A549 (cell line): Measurements from ENCODE around the gene NRXN3.

Experiments used
- CHD2 ChIP-seq: fragments of 150-350 bp; IDR thresholded peaks from 2 replicates; pipeline ENCODE4 v1.6.1; 2014; ENCODE audit warnings: low read length; ENCODE audit not compliant: partially characterized antibody
- CTCF ChIP-seq: fragments of >200 bp; sonication (Bioruptor Twin); formaldehyde crosslinking; IDR thresholded peaks from 3 replicates; pipeline ENCODE4 v1.5.1; 2016
- EP300 ChIP-seq, 2 experiments: fragments of >200 bp; sonication (Bioruptor Twin); formaldehyde crosslinking; IDR thresholded peaks; 2 replicates in 1 of 2; 3 replicates in 1 of 2; pipeline ENCODE4 v1.6.1; 2016 to 2017
- HOXA7 ChIP-seq: fragments of 250-450 bp; sonication (Bioruptor Pico); IDR thresholded peaks from 2 replicates; pipeline ENCODE4 v1.5.0; 2020; ENCODE audit warnings: mild to moderate bottlenecking, moderate library complexity
- JUN ChIP-seq, 2 experiments: fragments of >200 bp; sonication (Bioruptor Twin); formaldehyde crosslinking; IDR thresholded peaks; 2 replicates in 1 of 2; 3 replicates in 1 of 2; pipeline ENCODE4 v1.6.1; 2016 to 2017
- JUNB ChIP-seq: fragments of >200 bp; sonication (Bioruptor Twin); formaldehyde crosslinking; IDR thresholded peaks from 2 replicates; pipeline ENCODE4 v1.6.1; 2016
- NPAS2 ChIP-seq: fragments of 250-450 bp; sonication (Bioruptor Pico); IDR thresholded peaks from 2 replicates; pipeline ENCODE4 v1.8.0; 2022; ENCODE audit warnings: mild to moderate bottlenecking, moderate library complexity, borderline replicate concordance
- NR3C1 ChIP-seq: fragments of >200 bp; sonication (Bioruptor Twin); formaldehyde crosslinking; IDR thresholded peaks from 3 replicates; pipeline ENCODE4 v1.6.1; 2017
- PHF8 ChIP-seq: fragments of 200-600 bp; sonication (generic); IDR thresholded peaks from 2 replicates; pipeline ENCODE4 v1.6.1; 2016; ENCODE audit warnings: low read depth, mild to moderate bottlenecking, antibody characterized with exemption, moderate library complexity, borderline replicate concordance
- POLR2A ChIP-seq: IDR thresholded peaks from 2 replicates; pipeline ENCODE4 v1.6.1; 2012; ENCODE audit warnings: mild to moderate bottlenecking, low read length
- RAD21 ChIP-seq, 2 experiments: fragments of >200 bp in 1 of 2; sonication (Bioruptor Twin) in 1 of 2; formaldehyde crosslinking in 1 of 2; IDR thresholded peaks in 1 of 2; conservative IDR thresholded peaks in 1 of 2; 2 replicates in 1 of 2; 3 replicates in 1 of 2; pipeline ENCODE4 v1.6.1; 2012 to 2018; ENCODE audit warnings: inconsistent platforms in 1 of 2
- RNF2 ChIP-seq: fragments of 200-600 bp; sonication (generic); IDR thresholded peaks from 2 replicates; pipeline ENCODE4 v1.6.1; 2016; ENCODE audit warnings: low read depth, mild to moderate bottlenecking, antibody characterized with exemption, moderate library complexity, borderline replicate concordance
- SREBF2 ChIP-seq: fragments of 450-650 bp; IDR thresholded peaks from 2 replicates; pipeline ENCODE4 v1.6.1; 2014; ENCODE audit warnings: mild to moderate bottlenecking, moderate library complexity
- TF ChIP-seq, protein P1 (sequence below): fragments of 450-650 bp; IDR thresholded peaks from 2 replicates; pipeline ENCODE4 v1.6.1; 2014; ENCODE audit warnings: antibody characterized with exemption

GRCh38 chr14:79562185-79562584 is 1392.0 kb downstream of the NRXN3 start:
- TF ChIP-seq CTCF: no peak
- TF ChIP-seq, protein P1, sequence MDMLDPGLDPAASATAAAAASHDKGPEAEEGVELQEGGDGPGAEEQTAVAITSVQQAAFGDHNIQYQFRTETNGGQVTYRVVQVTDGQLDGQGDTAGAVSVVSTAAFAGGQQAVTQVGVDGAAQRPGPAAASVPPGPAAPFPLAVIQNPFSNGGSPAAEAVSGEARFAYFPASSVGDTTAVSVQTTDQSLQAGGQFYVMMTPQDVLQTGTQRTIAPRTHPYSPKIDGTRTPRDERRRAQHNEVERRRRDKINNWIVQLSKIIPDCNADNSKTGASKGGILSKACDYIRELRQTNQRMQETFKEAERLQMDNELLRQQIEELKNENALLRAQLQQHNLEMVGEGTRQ: no peak
- no peak for TF ChIP-seq EP300 (IDR thresholded peaks at IDR 0.05)
- no peak for TF ChIP-seq RAD21 (conservative IDR thresholded peaks at IDR 0.05 in 1 of 2, IDR thresholded peaks at IDR 0.05 in 1 of 2)
- no peak for TF ChIP-seq CHD2
- no peak for TF ChIP-seq JUNB
- TF ChIP-seq NPAS2 (CRISPR knock-in tag): no peak
- TF ChIP-seq PHF8: no peak
- TF ChIP-seq POLR2A: no peak
- no peak for TF ChIP-seq JUN (IDR thresholded peaks at IDR 0.05)
- no peak for TF ChIP-seq SREBF2
- no peak for TF ChIP-seq NR3C1
- no peak for TF ChIP-seq HOXA7
- TF ChIP-seq RNF2: no peak
